HEK293T (cell line): ENCODE results near the gene ITFG1.

Experiments used
- ARNT ChIP-seq: fragments of 450-650 bp; IDR thresholded peaks from 2 replicates; pipeline ENCODE4 v1.6.1; 2017; ENCODE audit warnings: mild to moderate bottlenecking
- CTBP1 ChIP-seq: fragments of 450-650 bp; IDR thresholded peaks from 2 replicates; pipeline ENCODE4 v1.6.1; 2016; ENCODE audit warnings: borderline replicate concordance
- ELF4 ChIP-seq: fragments of 450-650 bp; IDR thresholded peaks from 2 replicates; pipeline ENCODE4 v1.6.1; 2017; ENCODE audit warnings: antibody characterized with exemption
- FOXA1 ChIP-seq: fragments of 450-650 bp; IDR thresholded peaks from 2 replicates; pipeline ENCODE4 v1.6.1; 2016; ENCODE audit warnings: mild to moderate bottlenecking
- FOXK2 ChIP-seq: fragments of 450-650 bp; IDR thresholded peaks from 2 replicates; pipeline ENCODE4 v1.6.1; 2016; ENCODE audit warnings: mild to moderate bottlenecking
- FOXM1 ChIP-seq: fragments of 450-650 bp; IDR thresholded peaks from 2 replicates; pipeline ENCODE4 v1.6.1; 2017; ENCODE audit warnings: mild to moderate bottlenecking, borderline replicate concordance
- LEF1 ChIP-seq: fragments of 450-650 bp; IDR thresholded peaks from 2 replicates; pipeline ENCODE4 v1.6.1; 2017; ENCODE audit warnings: mild to moderate bottlenecking, borderline replicate concordance
- SP1 ChIP-seq: fragments of 450-650 bp; IDR thresholded peaks from 2 replicates; pipeline ENCODE4 v1.6.1; 2017
- SUZ12 ChIP-seq: fragments of 450-650 bp; IDR thresholded peaks from 2 replicates; pipeline ENCODE4 v1.6.1; 2016; ENCODE audit warnings: mild to moderate bottlenecking
- TARDBP ChIP-seq: fragments of 450-650 bp; IDR thresholded peaks from 2 replicates; pipeline ENCODE4 v1.6.1; 2016
- TF ChIP-seq, protein P1 (sequence below): fragments of 450-650 bp; IDR thresholded peaks from 2 replicates; pipeline ENCODE4 v1.6.1; 2016

DNA sequence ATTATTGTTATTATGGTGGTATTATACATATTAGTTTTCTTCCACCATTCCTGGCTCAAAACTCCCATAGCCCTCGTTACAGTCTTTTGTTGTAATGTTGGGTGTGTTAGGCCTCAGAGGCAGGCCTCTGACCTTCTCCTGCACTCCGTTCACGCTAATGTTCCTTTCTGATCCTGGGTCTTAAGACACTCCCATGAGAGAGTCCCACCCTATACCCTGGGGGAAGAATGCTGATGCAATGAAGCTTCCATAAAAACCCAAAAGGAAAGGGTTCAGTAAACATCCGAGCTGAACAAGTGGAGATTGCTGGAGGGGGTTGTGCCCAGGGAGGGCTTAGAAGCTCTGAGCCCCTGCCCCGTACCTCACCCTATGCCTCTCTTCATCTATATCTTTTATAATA, 175.9 kb downstream of the ITFG1 start:
- TF ChIP-seq ARNT (no peak), LEF1 (no peak), FOXM1 (no peak), SUZ12 (no peak), CTBP1 (no peak), ELF4 (no peak), FOXA1 (no peak), TARDBP (no peak), SP1 (no peak), FOXK2 (no peak)
- TF ChIP-seq, protein P1, sequence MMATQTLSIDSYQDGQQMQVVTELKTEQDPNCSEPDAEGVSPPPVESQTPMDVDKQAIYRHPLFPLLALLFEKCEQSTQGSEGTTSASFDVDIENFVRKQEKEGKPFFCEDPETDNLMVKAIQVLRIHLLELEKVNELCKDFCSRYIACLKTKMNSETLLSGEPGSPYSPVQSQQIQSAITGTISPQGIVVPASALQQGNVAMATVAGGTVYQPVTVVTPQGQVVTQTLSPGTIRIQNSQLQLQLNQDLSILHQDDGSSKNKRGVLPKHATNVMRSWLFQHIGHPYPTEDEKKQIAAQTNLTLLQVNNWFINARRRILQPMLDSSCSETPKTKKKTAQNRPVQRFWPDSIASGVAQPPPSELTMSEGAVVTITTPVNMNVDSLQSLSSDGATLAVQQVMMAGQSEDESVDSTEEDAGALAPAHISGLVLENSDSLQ = no peak
